Suprapubic skin (tissue), 3 donors: ENCODE data around the gene CEP170B.
"Not testable (repeated sequence)": the region's sequence is repeated elsewhere in the genome, so short reads cannot be mapped to it uniquely, and the experiment has no call there.

ENCODE experiments used
- CTCF ChIP-seq, 2 donors: fragments of 200-600 bp in 1 of 2; fragments of 450-650 bp in 1 of 2; sonication (generic) in 1 of 2; IDR thresholded peaks; one replicate each; pipeline ENCODE4 v1.5.1; 2016 to 2019; ENCODE audit warnings: antibody characterized with exemption in 2 of 2, mild to moderate bottlenecking in 1 of 2, moderate library complexity in 1 of 2
- POLR2AphosphoS5 ChIP-seq, 3 donors: sonication (generic); formaldehyde crosslinking; IDR thresholded peaks; one replicate each; pipeline ENCODE4 v1.6.1; 2017; ENCODE audit warnings: antibody characterized with exemption in 3 of 3

- not testable (repeated sequence) for TF ChIP-seq CTCF, POLR2AphosphoS5 (IDR thresholded peaks at IDR 0.05)
These were observed 7.1 kb upstream of the CEP170B start for GRCh38 chr14:104857931-104858330.
